HEK293 (cell line): ENCODE data around the gene NOPCHAP1.
A peak's percentile ranks its signal among the peaks of the same experiment; 100 is the strongest.

ENCODE experiments used
- CTCF ChIA-PET: fragments of 350-600 bp; formaldehyde crosslinking; extraction: SDS; loops from one replicate; lab custom pipeline; 2021; ENCODE audit warnings: antibody characterized with exemption; lab: Yijun Ruan, JAX
- POLR2A ChIA-PET: fragments of 300-600 bp; formaldehyde crosslinking; extraction: SDS; loops from one replicate; lab custom pipeline; 2020; ENCODE audit warnings: antibody characterized with exemption, inconsistent platforms; lab: Yijun Ruan, JAX
- H3K27ac ChIP-seq: fragments of 200-500 bp; sonication (Bioruptor generic); 2 replicates; pipeline ENCODE4 v1.5.1; 2014; ENCODE audit warnings: low read depth, low read length, control low read depth, inconsistent platforms; ENCODE audit errors: extremely low read depth
- H3K36me3 ChIP-seq, 2 experiments: fragments of 200-500 bp in 1 of 2; sonication (Bioruptor generic) in 1 of 2; 1 replicate in 1 of 2; 2 replicates in 1 of 2; pipeline ENCODE4 v1.5.1; 2014 to 2017; ENCODE audit warnings: inconsistent platforms in 2 of 2, low read length in 2 of 2; ENCODE audit not compliant: control insufficient read depth in 2 of 2, insufficient read depth in 1 of 2
- H3K4me1 ChIP-seq: fragments of 200-500 bp; sonication (Bioruptor generic); 2 replicates; pipeline ENCODE4 v1.5.1; 2014; ENCODE audit warnings: mild to moderate bottlenecking, low read length, inconsistent platforms; ENCODE audit not compliant: control insufficient read depth, insufficient read depth
- H3K4me3 ChIP-seq: 2 replicates; pipeline ENCODE4 v1.5.1; 2011; ENCODE audit warnings: low read depth, mild to moderate bottlenecking, control low read depth, low read length, moderate library complexity
- H3K9me3 ChIP-seq: fragments of 200-500 bp; sonication (Bioruptor generic); 2 replicates; pipeline ENCODE4 v1.5.1; 2014; ENCODE audit warnings: low read depth, low read length, inconsistent platforms; ENCODE audit not compliant: control insufficient read depth, insufficient read depth
- GLI2 ChIP-seq: fragments of 450-650 bp; formaldehyde crosslinking; IDR thresholded peaks from 2 replicates; pipeline ENCODE4; 2017; ENCODE audit warnings: missing biosample characterization, missing genetic modification characterization, low read depth, borderline replicate concordance
- MZF1 ChIP-seq: fragments of 450-650 bp; formaldehyde crosslinking; IDR thresholded peaks from 2 replicates; pipeline ENCODE4 v1.5.1; 2017; ENCODE audit warnings: missing biosample characterization, missing genetic modification characterization, borderline replicate concordance
- SCRT2 ChIP-seq: fragments of 450-650 bp; formaldehyde crosslinking; IDR thresholded peaks from 2 replicates; pipeline ENCODE4 v1.5.1; 2016; ENCODE audit warnings: missing biosample characterization, missing genetic modification characterization
- TRIM28 ChIP-seq: IDR thresholded peaks from 2 replicates; pipeline ENCODE4 v1.6.1; 2011; ENCODE audit warnings: low read length, control low read depth, borderline replicate concordance
- ZBTB26 ChIP-seq: fragments of 450-650 bp; formaldehyde crosslinking; optimal IDR thresholded peaks from 2 replicates; pipeline ENCODE3; 2016; ENCODE audit warnings: missing biosample characterization, mild to moderate bottlenecking, missing genetic modification characterization
- ZEB2 ChIP-seq: fragments of 450-650 bp; formaldehyde crosslinking; IDR thresholded peaks from 2 replicates; pipeline ENCODE4 v1.5.1; 2016; ENCODE audit warnings: missing biosample characterization, missing genetic modification characterization
- ZFHX2 ChIP-seq: fragments of 450-650 bp; formaldehyde crosslinking; conservative IDR thresholded peaks from 2 replicates; pipeline ENCODE4 v1.5.1; 2016; ENCODE audit warnings: missing biosample characterization, missing genetic modification characterization
- ZNF146 ChIP-seq: fragments of 450-650 bp; formaldehyde crosslinking; IDR thresholded peaks from 2 replicates; pipeline ENCODE4 v1.5.1; 2016; ENCODE audit warnings: missing biosample characterization, missing genetic modification characterization
- ZNF148 ChIP-seq: fragments of 450-650 bp; formaldehyde crosslinking; IDR thresholded peaks from 2 replicates; pipeline ENCODE4 v1.5.0; 2017; ENCODE audit warnings: missing biosample characterization, missing genetic modification characterization, borderline replicate concordance
- ZNF23 ChIP-seq: fragments of 450-650 bp; formaldehyde crosslinking; IDR thresholded peaks from 2 replicates; pipeline ENCODE4 v1.5.1; 2016; ENCODE audit warnings: missing biosample characterization, missing genetic modification characterization, borderline replicate concordance
- ZNF239 ChIP-seq: fragments of 450-650 bp; formaldehyde crosslinking; IDR thresholded peaks from 2 replicates; pipeline ENCODE4 v1.5.1; 2016; ENCODE audit warnings: missing biosample characterization, missing genetic modification characterization
- ZNF24 ChIP-seq: fragments of 450-650 bp; formaldehyde crosslinking; IDR thresholded peaks from 2 replicates; pipeline ENCODE4 v1.5.1; 2016; ENCODE audit warnings: missing biosample characterization, missing genetic modification characterization
- ZNF362 ChIP-seq: fragments of 450-650 bp; formaldehyde crosslinking; IDR thresholded peaks from 2 replicates; pipeline ENCODE4 v1.5.1; 2016; ENCODE audit warnings: missing biosample characterization, missing genetic modification characterization
- ZNF449 ChIP-seq: fragments of 450-650 bp; formaldehyde crosslinking; IDR thresholded peaks from 2 replicates; pipeline ENCODE4 v1.5.1; 2017; ENCODE audit warnings: missing biosample characterization, mild to moderate bottlenecking, missing genetic modification characterization, moderate library complexity
- ZNF530 ChIP-seq: fragments of 450-650 bp; formaldehyde crosslinking; IDR thresholded peaks from 2 replicates; pipeline ENCODE4 v1.5.1; 2016; ENCODE audit warnings: low read depth, missing biosample characterization, missing genetic modification characterization
- ZNF629 ChIP-seq: fragments of 450-650 bp; formaldehyde crosslinking; IDR thresholded peaks from 2 replicates; pipeline ENCODE4 v1.5.1; 2017; ENCODE audit warnings: missing biosample characterization, missing genetic modification characterization
- ZNF658 ChIP-seq: fragments of 450-650 bp; formaldehyde crosslinking; IDR thresholded peaks from 2 replicates; pipeline ENCODE4; 2016; ENCODE audit warnings: missing biosample characterization, missing genetic modification characterization
- ZNF707 ChIP-seq: fragments of 450-650 bp; formaldehyde crosslinking; IDR thresholded peaks from 2 replicates; pipeline ENCODE4 v1.5.1; 2016; ENCODE audit warnings: missing biosample characterization, missing genetic modification characterization
- ZNF777 ChIP-seq: fragments of 450-650 bp; formaldehyde crosslinking; IDR thresholded peaks from 2 replicates; pipeline ENCODE4 v1.5.1; 2017; ENCODE audit warnings: missing biosample characterization, missing genetic modification characterization, borderline replicate concordance
- ZNF837 ChIP-seq: fragments of 450-650 bp; formaldehyde crosslinking; IDR thresholded peaks from 2 replicates; pipeline ENCODE4 v1.5.1; 2016; ENCODE audit warnings: missing biosample characterization, missing genetic modification characterization
- ZSCAN18 ChIP-seq: fragments of 450-650 bp; formaldehyde crosslinking; IDR thresholded peaks from 2 replicates; pipeline ENCODE4 v1.5.1; 2016; ENCODE audit warnings: missing biosample characterization, missing genetic modification characterization

NOPCHAP1 gene

GRCh38 chr12:104969343-104969742 is 16.8 kb upstream of the NOPCHAP1 start:
- ChIA-PET POLR2A (no interaction called here), CTCF (interaction anchor here (1.2 kb wide), 1 partner anchor 588 kb away, joined by 3 read pairs; no protein-coding TSS in a partner anchor)
- Histone ChIP-seq H3K4me3 (no peak overlapping the region), H3K4me1 (no peaks in the 10 kb centered on the region), H3K27ac (no peak overlapping the region), H3K36me3 (no peaks in the 10 kb centered on the region), H3K9me3 (no peaks in the 10 kb centered on the region)
- TF ChIP-seq GLI2 (tag by site-specific recombination) (no peak), ZNF362 (0 out of 2 replicates have a peak, but pooled peaks have one; percentile 1), ZFHX2 (tag by site-specific recombination) (peak; percentile 53; the same call in 1 of the 2 replicates), ZNF837 (tag by site-specific recombination) (no peak)

GRCh38 chr12:104971306-104971705 is 14.8 kb upstream of the NOPCHAP1 start:
- POLR2A ChIA-PET = no interaction called here
- H3K36me3 ChIP-seq = no peaks in the 10 kb centered on the region
- CTCF ChIA-PET = no interaction called here
- no peak overlapping the region for H3K4me3 ChIP-seq
- no peak overlapping the region for H3K27ac ChIP-seq
- TF ChIP-seq SCRT2 (tag by site-specific recombination) = no peak
- no peaks in the 10 kb centered on the region for H3K9me3 ChIP-seq
- H3K4me1 ChIP-seq = no peaks in the 10 kb centered on the region

- Histone ChIP-seq H3K36me3 (no peaks in the 10 kb centered on the region), H3K27ac (no peak overlapping the region), H3K9me3 (no peaks in the 10 kb centered on the region), H3K4me3 (no peak overlapping the region), H3K4me1 (no peaks in the 10 kb centered on the region)
- CTCF ChIA-PET = no interaction called here
- POLR2A ChIA-PET = interaction anchor here (1.3 kb wide), 1 partner anchor 15 kb away, joined by 3 read pairs; the partner anchor contains the start of gene SLC41A2
- TF ChIP-seq ZNF148 = no peak
- no peak for TF ChIP-seq ZNF24 (tag by site-specific recombination)
- TF ChIP-seq ZNF530 (tag by site-specific recombination) = no peak
- TF ChIP-seq ZNF629 (tag by site-specific recombination) = no peak
- TF ChIP-seq ZBTB26 = no peak
- no peak for TF ChIP-seq ZNF707 (tag by site-specific recombination)
- TF ChIP-seq TRIM28 = no peak
- TF ChIP-seq ZSCAN18 = no peak
- no peak for TF ChIP-seq ZNF777 (tag by site-specific recombination)
- TF ChIP-seq ZNF658 (tag by site-specific recombination) = no peak
- no peak for TF ChIP-seq ZEB2 (tag by site-specific recombination)
- no peak for TF ChIP-seq ZNF23 (tag by site-specific recombination)
- no peak for TF ChIP-seq MZF1 (tag by site-specific recombination)
- no peak for TF ChIP-seq ZNF449 (tag by site-specific recombination)
- TF ChIP-seq ZFHX2 (tag by site-specific recombination) = no peak
- no peak for TF ChIP-seq ZNF146 (tag by site-specific recombination)
- no peak for TF ChIP-seq ZNF239 (tag by site-specific recombination)
These were observed 12.9 kb upstream of the NOPCHAP1 start for GRCh38 chr12:104973250-104973649.
